GM18907 (cell line): ENCODE results near the gene KRT33A.

Experiments
- ATAC-seq: cut with Tn5 transposase; IDR thresholded peaks from one replicate; pipeline ENCODE4 v1.9.1; 2021; ENCODE audit warnings: mild to moderate bottlenecking, moderate library complexity; ENCODE audit not compliant: unreplicated experiment

The KRT33A gene

GRCh38 chr17:41304091-41304490, 46.5 kb downstream of the KRT33A start:
- ATAC-seq, result no peak

- no peak for ATAC-seq
These were observed 47.6 kb downstream of the KRT33A start for GRCh38 chr17:41302981-41303380.

GRCh38 chr17:41301916-41302901, 48.4 kb downstream of the KRT33A start, which contains the start of gene KRTAP29-1:
KRTAP29-1 (minus strand) TSS chr17:41302851; CDS start chr17:41302851, 0 bp downstream.
- ATAC-seq, result no peak

- no peak for ATAC-seq
These were observed 49.3 kb downstream of the KRT33A start for GRCh38 chr17:41301204-41301790.

GRCh38 chr17:41298458-41299135, 52.0 kb downstream of the KRT33A start:
- ATAC-seq, result no peak

GRCh38 chr17:41296846-41297245, 53.8 kb downstream of the KRT33A start:
- ATAC-seq, result no peak
